ENCODE results near the gene TMEM158. TPM values are rescaled to one million over a fixed set of nuclear protein-coding genes. Genes with fewer than 3 reads are reported as not detected.

Gene TMEM158
- total RNA-seq: not detected

GRCh38 chr3:45226206-45226915, at the start of gene TMEM158:
Gene TMEM158 (minus strand): TSS chr3:45226287. CDS start chr3:45226027, 260 bp downstream.
- POLR2A ChIA-PET: interaction anchor here (1.0 kb wide), 1 partner anchor 188 kb away, joined by 3 read pairs; no protein-coding TSS in a partner anchor
- peak; percentile 87 for DNase-seq
- CTCF ChIA-PET: interaction anchor here (1.3 to 7.3 kb wide), 4 partner anchors 17 to 434 kb away, joined by 3 to 50 read pairs (median 9); no protein-coding TSS in a partner anchor
- Mint-ChIP-seq H3K4me3 (peak within 1 kb of the TSS; percentile 40), H3K27ac (no peak within 1 kb of the TSS), H3K27me3 (peaks cover 68% of the 10 kb centered on the region), H3K36me3 (no peaks in the 10 kb centered on the region), H3K9me3 (no peaks in the 10 kb centered on the region), H3K4me1 (ENCODE audit: low read depth) (peaks cover 14% of the 10 kb centered on the region)
- intact Hi-C loops (cut with micrococcal nuclease): loop anchor here (5.0 to 10.0 kb wide), 3 partner anchors 189 to 438 kb away; no protein-coding TSS in a partner anchor

DNA sequence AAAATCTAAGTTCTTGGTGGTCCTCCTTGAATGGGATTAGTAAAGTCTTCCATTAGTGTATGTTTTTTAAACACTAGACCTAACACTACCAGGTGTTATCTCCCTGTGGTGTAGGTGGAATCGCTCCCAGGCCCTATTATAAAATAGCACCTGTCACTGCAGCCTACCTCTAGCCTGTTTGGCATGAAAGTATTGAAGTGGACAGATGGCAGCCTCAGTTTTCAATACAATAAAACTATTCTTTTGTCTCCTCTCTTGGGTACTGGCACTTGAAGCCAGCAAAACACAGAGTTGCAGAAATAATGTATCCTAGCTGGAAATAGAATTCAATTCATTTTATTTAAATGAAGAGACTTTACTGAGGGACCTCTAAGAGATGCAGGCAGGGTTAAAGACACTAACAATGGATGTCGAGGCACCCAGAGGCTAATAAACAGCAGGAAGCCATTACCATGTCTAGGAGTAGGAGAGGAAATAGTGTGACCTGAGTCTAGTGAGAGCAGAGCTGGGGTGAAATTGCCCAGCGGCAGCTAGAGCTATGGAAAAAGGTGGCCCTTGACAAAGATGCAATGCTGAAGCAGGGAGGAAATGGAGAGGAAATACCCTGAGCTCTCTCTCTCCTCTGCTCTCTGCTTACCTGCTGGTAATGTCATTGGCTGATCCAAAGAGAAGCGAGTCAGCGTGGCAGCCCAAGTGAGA, 49.1 kb upstream of the TMEM158 start:
- Mint-ChIP-seq H3K27me3 (peaks cover 19% of the 10 kb centered on the region), H3K4me1 (ENCODE audit: low read depth) (no peaks in the 10 kb centered on the region), H3K9me3 (peaks cover 27% of the 10 kb centered on the region), H3K36me3 (peaks cover 2% of the 10 kb centered on the region), H3K27ac (no peak overlapping the region), H3K4me3 (no peak overlapping the region)
- ChIA-PET POLR2A (no interaction called here), CTCF (no interaction called here)
- intact Hi-C loops (cut with micrococcal nuclease): no loop called here
- DNase-seq: no peak

GRCh38 chr3:45273681-45274515, 47.8 kb upstream of the TMEM158 start:
- H3K27ac Mint-ChIP-seq: no peak overlapping the region
- ChIA-PET POLR2A (no interaction called here), CTCF (no interaction called here)
- intact Hi-C loops (cut with micrococcal nuclease): no loop called here
- no peak for DNase-seq
- H3K4me1 Mint-ChIP-seq (ENCODE audit: low read depth): no peaks in the 10 kb centered on the region
- peaks cover 2% of the 10 kb centered on the region for H3K36me3 Mint-ChIP-seq
- peaks cover 21% of the 10 kb centered on the region for H3K9me3 Mint-ChIP-seq
- H3K27me3 Mint-ChIP-seq: peaks cover 15% of the 10 kb centered on the region
- H3K4me3 Mint-ChIP-seq: no peak overlapping the region

GRCh38 chr3:45272828-45273470, 46.9 kb upstream of the TMEM158 start:
- Mint-ChIP-seq H3K36me3 (peaks cover 2% of the 10 kb centered on the region), H3K27ac (no peak overlapping the region), H3K4me1 (ENCODE audit: low read depth) (no peaks in the 10 kb centered on the region), H3K27me3 (peaks cover 15% of the 10 kb centered on the region), H3K9me3 (peaks cover 14% of the 10 kb centered on the region), H3K4me3 (no peak overlapping the region)
- intact Hi-C loops (cut with micrococcal nuclease): no loop called here
- no peak for DNase-seq
- ChIA-PET POLR2A (no interaction called here), CTCF (no interaction called here)

DNA sequence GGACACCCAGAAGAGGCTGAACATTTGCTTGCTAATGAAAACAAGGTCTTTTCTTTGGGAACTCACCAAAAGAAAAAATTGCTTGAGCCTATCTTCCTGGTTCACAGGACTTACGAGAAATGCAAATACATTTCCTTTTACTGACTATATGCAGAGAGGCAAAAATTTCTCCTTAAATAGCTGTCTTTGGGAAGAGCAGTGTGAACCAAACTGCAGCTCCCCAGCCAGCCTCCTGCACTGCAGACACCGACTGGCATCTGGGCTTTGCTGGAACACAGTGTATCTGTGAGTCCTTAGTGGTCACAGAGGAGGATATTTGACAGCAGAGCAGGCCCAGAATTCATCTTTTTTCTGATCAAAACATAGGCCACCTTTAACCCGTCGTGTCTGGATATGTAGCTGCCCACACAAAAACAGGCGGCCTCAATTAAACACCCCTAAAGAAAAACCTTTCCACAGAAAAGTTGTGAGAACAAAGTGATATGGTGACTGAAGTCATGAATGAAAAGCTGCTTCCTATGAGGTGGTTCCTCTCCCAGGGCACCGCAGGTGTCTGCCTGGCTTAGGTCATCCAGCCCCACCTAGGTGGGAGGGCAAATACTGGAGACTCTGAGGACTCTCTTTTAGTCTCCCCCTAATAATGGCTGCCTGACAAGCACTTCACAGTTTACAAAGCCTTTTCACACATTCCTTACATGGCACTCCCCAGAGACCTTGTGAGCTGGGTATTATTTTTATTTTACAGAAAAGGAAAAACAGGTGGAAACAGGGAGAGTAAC, 46.1 kb upstream of the TMEM158 start:
- H3K36me3 Mint-ChIP-seq: peaks cover 1% of the 10 kb centered on the region
- DNase-seq: no peak
- peaks cover 7% of the 10 kb centered on the region for H3K9me3 Mint-ChIP-seq
- H3K4me3 Mint-ChIP-seq: no peak overlapping the region
- no peak overlapping the region for H3K27ac Mint-ChIP-seq
- peaks cover 15% of the 10 kb centered on the region for H3K27me3 Mint-ChIP-seq
- ChIA-PET POLR2A (no interaction called here), CTCF (no interaction called here)
- intact Hi-C loops (cut with micrococcal nuclease): no loop called here
- H3K4me1 Mint-ChIP-seq (ENCODE audit: low read depth): peaks cover 3% of the 10 kb centered on the region

DNA sequence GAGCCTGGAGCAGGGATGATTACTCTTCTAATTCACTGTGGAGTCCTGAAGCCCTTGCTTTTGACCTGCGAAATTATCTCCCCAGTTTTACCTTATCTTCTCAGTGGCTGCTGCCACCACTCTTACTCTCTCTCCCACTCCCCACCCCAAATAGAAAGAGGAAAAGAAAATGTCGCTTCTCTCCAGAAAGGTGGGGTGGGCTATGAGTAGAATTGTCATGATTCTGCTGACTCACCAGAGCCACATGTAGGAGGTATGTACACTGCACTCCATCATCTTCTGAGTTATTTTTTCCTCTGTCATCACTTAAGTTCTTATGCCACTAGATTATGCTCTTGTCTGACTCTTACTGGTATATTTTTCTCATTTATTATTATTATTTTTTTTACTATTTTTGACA, 43.9 kb upstream of the TMEM158 start:
- ChIA-PET POLR2A (no interaction called here), CTCF (no interaction called here)
- no peak for DNase-seq
- peaks cover 7% of the 10 kb centered on the region for H3K4me1 Mint-ChIP-seq (ENCODE audit: low read depth)
- peaks cover 9% of the 10 kb centered on the region for H3K27me3 Mint-ChIP-seq
- no peak overlapping the region for H3K4me3 Mint-ChIP-seq
- intact Hi-C loops (cut with micrococcal nuclease): no loop called here
- H3K9me3 Mint-ChIP-seq: no peaks in the 10 kb centered on the region
- H3K27ac Mint-ChIP-seq: no peak overlapping the region
- H3K36me3 Mint-ChIP-seq: no peaks in the 10 kb centered on the region

- no peak overlapping the region for H3K27ac Mint-ChIP-seq
- intact Hi-C loops (cut with micrococcal nuclease): no loop called here
- no peaks in the 10 kb centered on the region for H3K27me3 Mint-ChIP-seq
- ChIA-PET CTCF (no interaction called here), POLR2A (no interaction called here)
- H3K36me3 Mint-ChIP-seq: no peaks in the 10 kb centered on the region
- H3K4me3 Mint-ChIP-seq: no peak overlapping the region
- peaks cover 7% of the 10 kb centered on the region for H3K4me1 Mint-ChIP-seq (ENCODE audit: low read depth)
- H3K9me3 Mint-ChIP-seq: no peaks in the 10 kb centered on the region
- no peak for DNase-seq
Measured at GRCh38 chr3:45267097-45267496, 41.0 kb upstream of the TMEM158 start.

DNA sequence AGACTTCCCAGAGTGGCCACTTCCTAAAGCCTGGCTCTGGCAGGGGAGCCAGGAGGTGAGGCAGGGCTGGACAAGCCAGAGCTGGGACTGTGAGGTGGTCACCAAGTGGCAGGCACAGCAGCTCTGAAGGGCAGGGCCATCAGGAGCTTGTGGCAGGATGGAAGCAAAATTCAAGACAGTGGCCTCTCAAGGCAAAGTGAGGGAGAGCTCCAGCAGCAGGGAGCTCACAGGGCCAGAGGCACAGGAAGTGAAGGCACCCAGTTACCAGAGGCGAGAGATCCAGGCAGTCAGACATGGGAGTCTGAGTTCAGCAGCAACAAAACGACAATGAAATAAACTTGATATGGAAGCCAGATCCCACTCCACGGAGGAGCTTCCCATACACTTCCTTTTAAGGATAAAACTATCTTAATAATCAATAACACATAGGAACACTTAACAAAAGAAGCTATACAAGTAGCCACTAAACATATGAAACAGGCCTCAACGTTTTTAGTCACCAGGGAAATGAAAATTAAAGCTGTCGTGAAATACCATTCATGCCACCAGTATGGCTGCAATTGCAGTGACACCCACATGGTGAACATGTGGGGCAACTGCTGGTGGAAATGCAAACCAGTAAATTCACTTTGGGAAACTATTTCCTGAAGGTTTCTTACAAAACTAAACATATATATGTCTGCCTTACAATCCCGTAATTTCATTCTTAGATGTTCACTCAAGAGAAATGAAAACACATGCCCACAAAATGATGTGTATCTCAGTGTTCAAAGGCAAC, 35.4 kb upstream of the TMEM158 start:
- POLR2A ChIA-PET: no interaction called here
- Mint-ChIP-seq H3K4me1 (ENCODE audit: low read depth) (no peaks in the 10 kb centered on the region), H3K9me3 (no peaks in the 10 kb centered on the region), H3K4me3 (no peak overlapping the region), H3K36me3 (no peaks in the 10 kb centered on the region), H3K27me3 (peaks cover 8% of the 10 kb centered on the region), H3K27ac (no peak overlapping the region)
- intact Hi-C loops (cut with micrococcal nuclease): no loop called here
- DNase-seq: no peak
- CTCF ChIA-PET: interaction anchor here (0.8 kb wide), 1 partner anchor 221 kb away, joined by 3 read pairs; no protein-coding TSS in a partner anchor

DNA sequence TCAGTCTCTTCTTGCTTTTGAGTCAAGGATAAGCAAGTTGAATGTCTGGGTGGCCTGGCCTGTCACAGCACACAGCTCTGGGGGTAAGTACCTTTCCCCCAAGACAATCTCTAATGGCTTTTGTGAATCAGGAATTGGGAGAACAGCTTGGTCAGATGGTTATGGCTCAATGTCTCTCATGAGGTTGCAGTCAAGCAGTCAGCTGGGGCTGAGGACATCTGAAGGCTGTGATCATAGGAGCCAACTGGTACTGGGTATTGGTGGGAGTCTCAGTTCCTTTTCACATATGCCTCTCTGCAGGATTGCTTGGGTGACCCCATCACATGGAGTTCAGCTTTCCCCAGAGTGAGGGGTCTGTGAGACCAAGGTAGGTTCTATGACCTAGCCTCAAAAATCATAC, 33.0 kb upstream of the TMEM158 start:
- no peak overlapping the region for H3K4me3 Mint-ChIP-seq
- H3K4me1 Mint-ChIP-seq (ENCODE audit: low read depth): no peaks in the 10 kb centered on the region
- no peaks in the 10 kb centered on the region for H3K9me3 Mint-ChIP-seq
- intact Hi-C loops (cut with micrococcal nuclease): no loop called here
- ChIA-PET POLR2A (no interaction called here), CTCF (no interaction called here)
- H3K36me3 Mint-ChIP-seq: no peaks in the 10 kb centered on the region
- DNase-seq: no peak
- H3K27me3 Mint-ChIP-seq: peaks cover 9% of the 10 kb centered on the region
- no peak overlapping the region for H3K27ac Mint-ChIP-seq

- Mint-ChIP-seq H3K4me1 (ENCODE audit: low read depth) (no peaks in the 10 kb centered on the region), H3K4me3 (no peak overlapping the region), H3K9me3 (no peaks in the 10 kb centered on the region), H3K27ac (no peak overlapping the region), H3K27me3 (peaks cover 9% of the 10 kb centered on the region), H3K36me3 (no peaks in the 10 kb centered on the region)
- intact Hi-C loops (cut with micrococcal nuclease): no loop called here
- POLR2A ChIA-PET: no interaction called here
- CTCF ChIA-PET: no interaction called here
- DNase-seq: no peak
Measured at GRCh38 chr3:45258317-45258716, 32.2 kb upstream of the TMEM158 start.

DNA sequence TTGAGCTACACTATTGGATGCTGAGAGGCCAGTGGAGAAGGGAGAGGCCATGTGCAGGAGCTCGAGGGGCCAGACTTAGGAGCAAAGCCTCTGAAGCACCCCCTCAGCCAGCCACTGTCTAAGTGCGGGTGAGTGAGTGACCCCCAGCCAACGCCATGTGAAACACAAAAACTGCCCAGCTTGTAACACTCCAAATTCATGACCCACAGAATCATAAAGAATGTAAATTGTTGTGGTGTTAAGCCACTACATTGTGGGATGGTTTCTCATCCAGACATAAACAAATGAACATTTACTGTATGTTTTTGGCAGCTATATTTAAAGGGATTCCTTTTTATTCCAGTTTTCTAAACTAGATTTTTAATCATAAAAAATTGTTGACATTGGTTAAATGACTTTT, 27.2 kb upstream of the TMEM158 start:
- peaks cover 5% of the 10 kb centered on the region for H3K27me3 Mint-ChIP-seq
- CTCF ChIA-PET: interaction anchor here (1.1 to 2.1 kb wide), 2 partner anchors 211 to 213 kb away, joined by 5 to 6 read pairs; no protein-coding TSS in a partner anchor
- no peaks in the 10 kb centered on the region for H3K4me1 Mint-ChIP-seq (ENCODE audit: low read depth)
- no peaks in the 10 kb centered on the region for H3K9me3 Mint-ChIP-seq
- intact Hi-C loops (cut with micrococcal nuclease): no loop called here
- POLR2A ChIA-PET: no interaction called here
- H3K4me3 Mint-ChIP-seq: no peak overlapping the region
- no peak for DNase-seq
- H3K27ac Mint-ChIP-seq: no peak overlapping the region
- H3K36me3 Mint-ChIP-seq: no peaks in the 10 kb centered on the region
